ENCODE data around the gene SLC27A3. TPM values are rescaled to one million over a fixed set of nuclear protein-coding genes. Genes with fewer than 3 reads are reported as not detected.

Gene SLC27A3
- total RNA-seq, 1 experiment from 2014 or later: 5.0 TPM

- no peaks in the 10 kb centered on the region for H3K27me3 ChIP-seq (replicated peaks; ENCODE audit: insufficient read depth, low read depth, low read length, poor library complexity)
- no peak for DNase-seq (ENCODE audit: low spot score)
- peaks cover 6% of the 10 kb centered on the region for H3K4me1 ChIP-seq (ENCODE audit: insufficient read depth, low read length, poor library complexity, severe bottlenecking)
- intact Hi-C loops (cut with micrococcal nuclease; ENCODE audit: unreplicated experiment): no loop called here
- no peak for TF ChIP-seq CTCF (conservative IDR thresholded peaks at IDR 0.05; ENCODE audit: low read depth, low read length)
- no peak for TF ChIP-seq EZH2 (IDR thresholded peaks at IDR 0.05; ENCODE audit: borderline replicate concordance, low read depth, low read length, poor library complexity, severe bottlenecking)
- H3K4me3 ChIP-seq (ENCODE audit: low read depth, low read length, poor library complexity, severe bottlenecking): no peak overlapping the region
- POLR2A ChIA-PET (ENCODE audit: low non-redundant PET): no interaction called here
- no peak overlapping the region for H3K27ac ChIP-seq (ENCODE audit: low read depth, low read length, poor library complexity, severe bottlenecking)
- no TSS peak for BruUV-seq (replicated peaks)
- CTCF ChIA-PET: interaction anchor here (0.6 kb wide), 2 partner anchors 81 to 243 kb away, joined by 6 to 8 read pairs; no protein-coding TSS in a partner anchor
- H3K36me3 ChIP-seq (ENCODE audit: insufficient read depth, low read length, poor library complexity, severe bottlenecking): no peaks in the 10 kb centered on the region
- H3K9me3 ChIP-seq (ENCODE audit: low read depth, low read length, poor library complexity, severe bottlenecking): no peaks in the 10 kb centered on the region
Measured at GRCh38 chr1:153786038-153786790, 11.0 kb downstream of the SLC27A3 start.

GRCh38 chr1:153789478-153790034 is 14.3 kb downstream of the SLC27A3 start:
- ChIA-PET CTCF (interaction anchor here (0.6 kb wide), 1 partner anchor 111 kb away, joined by 3 read pairs; no protein-coding TSS in a partner anchor), POLR2A (ENCODE audit: low non-redundant PET) (interaction anchor here (0.6 kb wide), 1 partner anchor 1749 kb away, joined by 3 read pairs; no protein-coding TSS in a partner anchor)
- Histone ChIP-seq H3K4me3 (ENCODE audit: low read depth, low read length, poor library complexity, severe bottlenecking) (no peak overlapping the region), H3K4me1 (ENCODE audit: insufficient read depth, low read length, poor library complexity, severe bottlenecking) (no peaks in the 10 kb centered on the region), H3K27me3 (replicated peaks; ENCODE audit: insufficient read depth, low read depth, low read length, poor library complexity) (no peaks in the 10 kb centered on the region), H3K27ac (ENCODE audit: low read depth, low read length, poor library complexity, severe bottlenecking) (no peak overlapping the region), H3K36me3 (ENCODE audit: insufficient read depth, low read length, poor library complexity, severe bottlenecking) (no peaks in the 10 kb centered on the region), H3K9me3 (ENCODE audit: low read depth, low read length, poor library complexity, severe bottlenecking) (no peaks in the 10 kb centered on the region)
- intact Hi-C loops (cut with micrococcal nuclease; ENCODE audit: unreplicated experiment): no loop called here
- no TSS peak for BruUV-seq (replicated peaks)
- no peak for DNase-seq (ENCODE audit: low spot score)
- no peak for TF ChIP-seq EZH2 (IDR thresholded peaks at IDR 0.05; ENCODE audit: borderline replicate concordance, low read depth, low read length, poor library complexity, severe bottlenecking)
- TF ChIP-seq CTCF (conservative IDR thresholded peaks at IDR 0.05; ENCODE audit: low read depth, low read length): no peak

- intact Hi-C loops (cut with micrococcal nuclease; ENCODE audit: unreplicated experiment): no loop called here
- no TSS peak for BruUV-seq (replicated peaks)
- H3K4me1 ChIP-seq (ENCODE audit: insufficient read depth, low read length, poor library complexity, severe bottlenecking): no peaks in the 10 kb centered on the region
- no peak overlapping the region for H3K4me3 ChIP-seq (ENCODE audit: low read depth, low read length, poor library complexity, severe bottlenecking)
- no peaks in the 10 kb centered on the region for H3K27me3 ChIP-seq (replicated peaks; ENCODE audit: insufficient read depth, low read depth, low read length, poor library complexity)
- ChIA-PET CTCF (no interaction called here), POLR2A (ENCODE audit: low non-redundant PET) (interaction anchor here (0.6 kb wide), 1 partner anchor 1748 kb away, joined by 3 read pairs; no protein-coding TSS in a partner anchor)
- TF ChIP-seq EZH2 (IDR thresholded peaks at IDR 0.05; ENCODE audit: borderline replicate concordance, low read depth, low read length, poor library complexity, severe bottlenecking): no peak
- no peak for TF ChIP-seq CTCF (conservative IDR thresholded peaks at IDR 0.05; ENCODE audit: low read depth, low read length)
- H3K27ac ChIP-seq (ENCODE audit: low read depth, low read length, poor library complexity, severe bottlenecking): no peak overlapping the region
- no peak for DNase-seq (ENCODE audit: low spot score)
- no peaks in the 10 kb centered on the region for H3K36me3 ChIP-seq (ENCODE audit: insufficient read depth, low read length, poor library complexity, severe bottlenecking)
- no peaks in the 10 kb centered on the region for H3K9me3 ChIP-seq (ENCODE audit: low read depth, low read length, poor library complexity, severe bottlenecking)
Measured at GRCh38 chr1:153790313-153790965, 15.2 kb downstream of the SLC27A3 start.

All from A673 (cell line).